Measurements from ENCODE around the gene MAST4. TPM values are rescaled to one million over a fixed set of nuclear protein-coding genes. Genes with fewer than 3 reads are reported as not detected.

The MAST4 gene
- total RNA-seq (2014; rRNA removed; shearing (Covaris generic)) = 2.6 and 4.4 TPM in 2 replicates

GRCh38 chr5:66595756-66596635 lies at the start of gene MAST4:
Gene MAST4 (plus strand): TSS chr5:66596393. CDS start chr5:66596656, 263 bp downstream.

GRCh38 chr5:67196537-67197059 lies 600.4 kb downstream of the MAST4 start, which contains the start of gene CD180:
Gene CD180 (minus strand): TSS chr5:67196799. CDS start chr5:67196641, 158 bp downstream.

Data from A375 (cell line).